HEK293 (cell line): ENCODE results near the gene OPA1.

Experiments used
- CTCF ChIA-PET: fragments of 350-600 bp; formaldehyde crosslinking; extraction: SDS; loops from one replicate; lab custom pipeline; 2021; ENCODE audit warnings: antibody characterized with exemption; lab: Yijun Ruan, JAX
- POLR2A ChIA-PET: fragments of 300-600 bp; formaldehyde crosslinking; extraction: SDS; loops from one replicate; lab custom pipeline; 2020; ENCODE audit warnings: antibody characterized with exemption, inconsistent platforms; lab: Yijun Ruan, JAX
- H3K27ac ChIP-seq: fragments of 200-500 bp; sonication (Bioruptor generic); 2 replicates; pipeline ENCODE4 v1.5.1; 2014; ENCODE audit warnings: low read depth, low read length, control low read depth, inconsistent platforms; ENCODE audit errors: extremely low read depth
- H3K36me3 ChIP-seq, 2 experiments: fragments of 200-500 bp in 1 of 2; sonication (Bioruptor generic) in 1 of 2; 1 replicate in 1 of 2; 2 replicates in 1 of 2; pipeline ENCODE4 v1.5.1; 2014 to 2017; ENCODE audit warnings: inconsistent platforms in 2 of 2, low read length in 2 of 2; ENCODE audit not compliant: control insufficient read depth in 2 of 2, insufficient read depth in 1 of 2
- H3K4me1 ChIP-seq: fragments of 200-500 bp; sonication (Bioruptor generic); 2 replicates; pipeline ENCODE4 v1.5.1; 2014; ENCODE audit warnings: mild to moderate bottlenecking, low read length, inconsistent platforms; ENCODE audit not compliant: control insufficient read depth, insufficient read depth
- H3K4me3 ChIP-seq: 2 replicates; pipeline ENCODE4 v1.5.1; 2011; ENCODE audit warnings: low read depth, mild to moderate bottlenecking, control low read depth, low read length, moderate library complexity
- H3K9me3 ChIP-seq: fragments of 200-500 bp; sonication (Bioruptor generic); 2 replicates; pipeline ENCODE4 v1.5.1; 2014; ENCODE audit warnings: low read depth, low read length, inconsistent platforms; ENCODE audit not compliant: control insufficient read depth, insufficient read depth
- BCL11A ChIP-seq: fragments of 450-650 bp; formaldehyde crosslinking; IDR thresholded peaks from 2 replicates; pipeline ENCODE4 v1.5.1; 2016; ENCODE audit warnings: low read depth, missing biosample characterization, missing genetic modification characterization
- PRDM2 ChIP-seq: fragments of 450-650 bp; formaldehyde crosslinking; IDR thresholded peaks from 2 replicates; pipeline ENCODE4 v1.5.1; 2016; ENCODE audit warnings: missing biosample characterization, missing genetic modification characterization, borderline replicate concordance
- YY1 ChIP-seq: fragments of 450-650 bp; formaldehyde crosslinking; IDR thresholded peaks from 2 replicates; pipeline ENCODE4 v1.5.1; 2018; ENCODE audit warnings: missing biosample characterization, missing genetic modification characterization
- ZBTB11 ChIP-seq: fragments of 450-650 bp; formaldehyde crosslinking; conservative IDR thresholded peaks from 2 replicates; pipeline ENCODE4 v1.5.1; 2016; ENCODE audit warnings: low read depth, missing biosample characterization, missing genetic modification characterization
- ZBTB48 ChIP-seq: fragments of 450-650 bp; formaldehyde crosslinking; IDR thresholded peaks from 2 replicates; pipeline ENCODE4 v1.5.1; 2016; ENCODE audit warnings: missing biosample characterization, missing genetic modification characterization
- ZNF132 ChIP-seq: fragments of 450-650 bp; formaldehyde crosslinking; IDR thresholded peaks from 2 replicates; pipeline ENCODE4 v1.5.1; 2017; ENCODE audit warnings: missing biosample characterization, missing genetic modification characterization, borderline replicate concordance
- ZNF24 ChIP-seq: fragments of 450-650 bp; formaldehyde crosslinking; IDR thresholded peaks from 2 replicates; pipeline ENCODE4 v1.5.1; 2016; ENCODE audit warnings: missing biosample characterization, missing genetic modification characterization
- ZNF335 ChIP-seq: fragments of 450-650 bp; formaldehyde crosslinking; conservative IDR thresholded peaks from 2 replicates; pipeline ENCODE4 v1.5.1; 2016; ENCODE audit warnings: missing biosample characterization, missing genetic modification characterization
- ZNF449 ChIP-seq: fragments of 450-650 bp; formaldehyde crosslinking; IDR thresholded peaks from 2 replicates; pipeline ENCODE4 v1.5.1; 2017; ENCODE audit warnings: missing biosample characterization, mild to moderate bottlenecking, missing genetic modification characterization, moderate library complexity
- ZNF548 ChIP-seq: fragments of 450-650 bp; formaldehyde crosslinking; IDR thresholded peaks from 2 replicates; pipeline ENCODE4 v1.5.1; 2016; ENCODE audit warnings: missing biosample characterization, missing genetic modification characterization
- ZNF624 ChIP-seq: fragments of 450-650 bp; formaldehyde crosslinking; IDR thresholded peaks from 2 replicates; pipeline ENCODE4 v1.5.1; 2017; ENCODE audit warnings: missing biosample characterization, missing genetic modification characterization
- ZNF626 ChIP-seq: fragments of 450-650 bp; sonication (Bioruptor Pico); formaldehyde crosslinking; IDR thresholded peaks from 2 replicates; pipeline ENCODE4 v1.5.1; 2018; ENCODE audit warnings: missing biosample characterization, missing genetic modification characterization, inconsistent platforms
- ZNF658 ChIP-seq: fragments of 450-650 bp; formaldehyde crosslinking; IDR thresholded peaks from 2 replicates; pipeline ENCODE4; 2016; ENCODE audit warnings: missing biosample characterization, missing genetic modification characterization
- ZNF664 ChIP-seq: fragments of 450-650 bp; formaldehyde crosslinking; IDR thresholded peaks from 2 replicates; pipeline ENCODE4 v1.5.1; 2016; ENCODE audit warnings: missing biosample characterization, missing genetic modification characterization
- ZNF747 ChIP-seq: fragments of 450-650 bp; formaldehyde crosslinking; IDR thresholded peaks from 2 replicates; pipeline ENCODE4 v1.5.1; 2016; ENCODE audit warnings: missing biosample characterization, missing genetic modification characterization
- ZNF777 ChIP-seq: fragments of 450-650 bp; formaldehyde crosslinking; IDR thresholded peaks from 2 replicates; pipeline ENCODE4 v1.5.1; 2017; ENCODE audit warnings: missing biosample characterization, missing genetic modification characterization, borderline replicate concordance
- ZNF837 ChIP-seq: fragments of 450-650 bp; formaldehyde crosslinking; IDR thresholded peaks from 2 replicates; pipeline ENCODE4 v1.5.1; 2016; ENCODE audit warnings: missing biosample characterization, missing genetic modification characterization
- ZNF843 ChIP-seq: fragments of 450-650 bp; formaldehyde crosslinking; IDR thresholded peaks from 2 replicates; pipeline ENCODE4 v1.5.1; 2016; ENCODE audit warnings: missing biosample characterization, missing genetic modification characterization

OPA1 gene

GRCh38 chr3:193693774-193694173 is 100.8 kb downstream of the OPA1 start:
- Histone ChIP-seq H3K4me1 (no peaks in the 10 kb centered on the region), H3K4me3 (no peak overlapping the region), H3K9me3 (no peaks in the 10 kb centered on the region)
- CTCF ChIA-PET = no interaction called here
- TF ChIP-seq ZNF449 (tag by site-specific recombination) (no peak), ZBTB11 (no peak), YY1 (tag by site-specific recombination) (no peak), ZNF626 (tag by site-specific recombination) (no peak), ZNF548 (no peak), ZNF747 (no peak), ZNF24 (tag by site-specific recombination) (no peak), ZNF664 (tag by site-specific recombination) (no peak), ZNF837 (tag by site-specific recombination) (no peak), ZNF335 (tag by site-specific recombination) (no peak), ZBTB48 (tag by site-specific recombination) (no peak), ZNF624 (tag by site-specific recombination) (no peak)
- TF ChIP-seq, all 188 proteins: peak for 0
- POLR2A ChIA-PET = no interaction called here
- Histone ChIP-seq H3K27ac (no peak overlapping the region), H3K36me3 (peaks cover 0 to 46% of the 10 kb centered on the region in 2 experiments; a peak in 2 of 3 replicates)

GRCh38 chr3:193701953-193702635 is 109.1 kb downstream of the OPA1 start:
- TF ChIP-seq ZNF658 (tag by site-specific recombination) (no peak), ZNF843 (no peak), PRDM2 (tag by site-specific recombination) (no peak), ZNF132 (no peak), BCL11A (tag by site-specific recombination) (no peak), ZNF777 (tag by site-specific recombination) (no peak)
- POLR2A ChIA-PET = no interaction called here

More at GRCh38 chr3:193701953-193702635, 109.1 kb downstream of the OPA1 start:
- no peak overlapping the region for H3K4me3 ChIP-seq
- H3K27ac ChIP-seq = no peak overlapping the region
- CTCF ChIA-PET = interaction anchor here (1.0 to 1.2 kb wide), 2 partner anchors 15 to 55 kb away, joined by 3 read pairs; no protein-coding TSS in a partner anchor
- no peaks in the 10 kb centered on the region for H3K9me3 ChIP-seq
- peaks cover 0 to 22% of the 10 kb centered on the region in 2 experiments; a peak in 1 of 3 replicates for H3K36me3 ChIP-seq
- no peaks in the 10 kb centered on the region for H3K4me1 ChIP-seq
